AG04449 (cell line): ENCODE data around the gene CFAP57.

Experiments used
- CTCF ChIA-PET: fragments of 350-600 bp; formaldehyde crosslinking; extraction: SDS; loops from one replicate; lab custom pipeline; 2021; ENCODE audit warnings: antibody characterized with exemption; lab: Yijun Ruan, JAX
- POLR2A ChIA-PET: fragments of 400-600, 350-600 bp; formaldehyde crosslinking; extraction: SDS; loops from one replicate; lab custom pipeline; 2020; ENCODE audit warnings: antibody characterized with exemption, inconsistent platforms; lab: Yijun Ruan, JAX
- DNase-seq: peaks from one replicate; pipeline ENCODE4 v3.0.0-alpha.2; 2010; ENCODE audit warnings: low read depth, low spot score
- H3K4me3 ChIP-seq: 2 replicates; pipeline ENCODE4 v1.5.1; 2011; ENCODE audit warnings: low read depth, mild to moderate bottlenecking, control low read depth, low read length
- TF ChIP-seq, protein P1 (sequence below): IDR thresholded peaks from one replicate; pipeline ENCODE4 v1.5.1; 2011; ENCODE audit warnings: mild to moderate bottlenecking, moderate library complexity, low read length, control low read depth, inconsistent platforms; ENCODE audit not compliant: insufficient read depth; ENCODE audit errors: missing control alignments

The CFAP57 gene

DNA sequence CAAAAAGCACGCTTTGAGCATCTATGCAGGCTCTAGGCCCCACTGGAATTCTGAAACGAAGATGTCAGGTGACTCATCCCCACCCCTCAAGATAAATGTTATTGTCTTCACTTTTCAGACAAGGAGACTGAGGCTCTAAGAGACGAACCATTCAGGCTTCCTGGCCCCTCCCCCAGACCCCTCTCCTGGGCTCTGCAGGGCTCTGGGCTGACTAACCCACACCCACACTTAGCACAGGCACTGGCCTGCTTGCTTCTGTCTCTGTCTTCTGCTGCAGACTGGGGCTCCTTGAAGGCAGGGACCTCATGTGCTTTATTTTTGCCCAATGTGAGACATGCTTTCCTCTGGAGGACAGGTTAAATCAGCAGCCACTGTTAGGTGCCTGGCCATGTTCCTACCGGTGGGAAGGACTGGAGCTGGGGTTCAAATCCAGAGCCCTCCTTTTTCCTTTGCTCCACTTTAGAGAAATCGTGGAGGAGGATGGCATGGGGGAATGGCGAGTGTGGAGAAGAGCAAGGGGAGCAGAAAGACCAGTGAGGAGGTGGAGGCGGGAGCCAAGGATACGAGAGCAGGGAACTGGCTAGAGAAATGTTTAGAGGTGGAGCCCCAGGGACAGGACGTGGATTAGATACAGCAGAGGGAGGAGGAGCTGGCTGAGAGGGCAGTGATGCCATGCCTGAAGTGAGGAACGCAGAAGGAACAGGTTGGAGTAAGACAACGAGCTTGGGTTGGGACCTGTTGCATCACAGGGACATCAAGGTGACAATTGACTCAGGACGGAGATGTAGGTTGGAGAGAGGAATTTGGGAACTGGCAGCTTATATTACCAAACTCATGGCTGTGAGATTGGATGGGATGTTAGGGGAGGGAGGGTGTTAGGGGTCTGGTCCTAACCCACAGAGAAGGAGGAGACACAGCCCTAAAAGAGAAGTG lies 99.3 kb downstream of the CFAP57 start:
- ChIA-PET CTCF (no interaction called here), POLR2A (no interaction called here)
- no peak overlapping the region for H3K4me3 ChIP-seq
- TF ChIP-seq, protein P1, sequence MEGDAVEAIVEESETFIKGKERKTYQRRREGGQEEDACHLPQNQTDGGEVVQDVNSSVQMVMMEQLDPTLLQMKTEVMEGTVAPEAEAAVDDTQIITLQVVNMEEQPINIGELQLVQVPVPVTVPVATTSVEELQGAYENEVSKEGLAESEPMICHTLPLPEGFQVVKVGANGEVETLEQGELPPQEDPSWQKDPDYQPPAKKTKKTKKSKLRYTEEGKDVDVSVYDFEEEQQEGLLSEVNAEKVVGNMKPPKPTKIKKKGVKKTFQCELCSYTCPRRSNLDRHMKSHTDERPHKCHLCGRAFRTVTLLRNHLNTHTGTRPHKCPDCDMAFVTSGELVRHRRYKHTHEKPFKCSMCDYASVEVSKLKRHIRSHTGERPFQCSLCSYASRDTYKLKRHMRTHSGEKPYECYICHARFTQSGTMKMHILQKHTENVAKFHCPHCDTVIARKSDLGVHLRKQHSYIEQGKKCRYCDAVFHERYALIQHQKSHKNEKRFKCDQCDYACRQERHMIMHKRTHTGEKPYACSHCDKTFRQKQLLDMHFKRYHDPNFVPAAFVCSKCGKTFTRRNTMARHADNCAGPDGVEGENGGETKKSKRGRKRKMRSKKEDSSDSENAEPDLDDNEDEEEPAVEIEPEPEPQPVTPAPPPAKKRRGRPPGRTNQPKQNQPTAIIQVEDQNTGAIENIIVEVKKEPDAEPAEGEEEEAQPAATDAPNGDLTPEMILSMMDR = no peak
- DNase-seq = no peak

DNA sequence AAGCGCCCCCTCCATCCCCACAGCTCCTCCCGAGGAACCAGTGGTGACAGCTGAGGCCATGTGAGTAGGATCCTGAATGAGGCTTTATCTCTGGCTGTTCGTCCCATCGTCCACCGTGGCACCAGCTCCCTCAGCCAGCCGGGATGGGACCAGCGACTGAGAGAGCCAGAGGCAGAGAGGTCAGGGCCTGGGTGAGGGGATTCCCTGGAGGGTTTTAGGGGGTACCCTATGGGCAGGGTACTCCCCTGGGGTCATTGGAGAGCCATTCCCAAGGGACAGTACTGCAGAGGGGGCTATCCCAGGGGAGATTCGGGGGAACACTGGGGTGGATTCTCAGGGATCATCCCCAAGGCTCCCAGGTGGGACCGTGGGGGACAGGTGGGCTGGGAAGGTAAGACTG lies 100.0 kb downstream of the CFAP57 start:
- TF ChIP-seq, protein P1 = no peak
- ChIA-PET CTCF (no interaction called here), POLR2A (no interaction called here)
- DNase-seq = no peak
- H3K4me3 ChIP-seq = no peak overlapping the region

DNA sequence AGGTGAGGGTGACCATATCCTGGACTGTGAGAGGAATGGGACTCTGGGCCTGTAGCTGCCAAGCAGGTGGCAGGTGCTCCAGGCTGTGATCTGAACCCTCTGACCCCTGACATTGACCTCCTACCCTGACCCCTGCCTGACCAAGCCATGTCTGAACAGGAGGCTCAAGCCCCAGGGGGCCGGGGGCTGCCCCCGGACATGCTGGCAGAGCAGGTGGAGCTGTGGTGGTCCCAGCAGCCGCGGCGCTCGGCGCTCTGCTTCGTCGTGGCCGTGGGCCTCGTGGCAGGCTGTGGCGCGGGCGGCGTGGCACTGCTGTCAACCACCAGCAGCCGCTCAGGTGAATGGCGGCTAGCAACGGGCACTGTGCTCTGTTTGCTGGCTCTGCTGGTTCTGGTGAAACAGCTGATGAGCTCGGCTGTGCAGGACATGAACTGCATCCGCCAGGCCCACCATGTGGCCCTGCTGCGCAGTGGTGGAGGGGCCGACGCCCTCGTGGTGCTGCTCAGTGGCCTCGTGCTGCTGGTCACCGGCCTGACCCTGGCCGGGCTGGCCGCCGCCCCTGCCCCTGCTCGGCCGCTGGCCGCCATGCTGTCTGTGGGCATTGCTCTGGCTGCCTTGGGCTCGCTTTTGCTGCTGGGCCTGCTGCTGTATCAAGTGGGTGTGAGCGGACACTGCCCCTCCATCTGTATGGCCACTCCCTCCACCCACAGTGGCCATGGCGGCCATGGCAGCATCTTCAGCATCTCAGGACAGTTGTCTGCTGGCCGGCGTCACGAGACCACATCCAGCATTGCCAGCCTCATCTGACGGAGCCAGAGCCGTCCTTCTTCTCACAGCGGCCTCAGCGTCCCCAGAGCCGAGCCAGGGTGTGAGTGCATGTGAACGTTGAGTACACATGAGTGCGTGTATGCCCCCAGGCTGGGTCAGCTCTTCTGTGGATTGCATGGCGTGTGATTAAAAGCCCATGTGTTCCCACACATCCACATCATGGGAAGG lies 100.7 kb downstream of the CFAP57 start:
- DNase-seq = no peak
- ChIA-PET CTCF (no interaction called here), POLR2A (no interaction called here)
- TF ChIP-seq, protein P1 = no peak
- H3K4me3 ChIP-seq = no peak overlapping the region

DNA sequence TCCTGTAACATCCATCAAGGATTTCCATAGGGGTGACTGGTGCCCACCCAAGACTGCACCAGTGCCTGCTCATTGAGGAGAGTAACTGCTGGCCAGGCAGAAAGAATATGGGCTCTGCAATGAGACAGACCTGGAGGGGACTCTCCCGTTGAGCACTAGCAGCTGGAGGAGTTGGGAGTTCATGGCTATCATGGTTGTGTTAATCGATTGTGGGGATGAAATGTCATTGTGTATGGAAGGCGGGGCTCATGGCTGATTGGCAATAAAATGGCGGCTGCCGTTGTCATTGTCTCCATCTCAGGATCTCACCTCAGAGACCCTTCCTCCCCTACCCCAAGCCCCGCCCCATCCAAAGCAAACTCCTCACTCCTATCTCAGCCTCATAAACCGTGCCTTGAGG lies 101.6 kb downstream of the CFAP57 start:
- no peak for DNase-seq
- TF ChIP-seq, protein P1 = no peak
- ChIA-PET CTCF (no interaction called here), POLR2A (no interaction called here)
- H3K4me3 ChIP-seq = no peak overlapping the region

DNA sequence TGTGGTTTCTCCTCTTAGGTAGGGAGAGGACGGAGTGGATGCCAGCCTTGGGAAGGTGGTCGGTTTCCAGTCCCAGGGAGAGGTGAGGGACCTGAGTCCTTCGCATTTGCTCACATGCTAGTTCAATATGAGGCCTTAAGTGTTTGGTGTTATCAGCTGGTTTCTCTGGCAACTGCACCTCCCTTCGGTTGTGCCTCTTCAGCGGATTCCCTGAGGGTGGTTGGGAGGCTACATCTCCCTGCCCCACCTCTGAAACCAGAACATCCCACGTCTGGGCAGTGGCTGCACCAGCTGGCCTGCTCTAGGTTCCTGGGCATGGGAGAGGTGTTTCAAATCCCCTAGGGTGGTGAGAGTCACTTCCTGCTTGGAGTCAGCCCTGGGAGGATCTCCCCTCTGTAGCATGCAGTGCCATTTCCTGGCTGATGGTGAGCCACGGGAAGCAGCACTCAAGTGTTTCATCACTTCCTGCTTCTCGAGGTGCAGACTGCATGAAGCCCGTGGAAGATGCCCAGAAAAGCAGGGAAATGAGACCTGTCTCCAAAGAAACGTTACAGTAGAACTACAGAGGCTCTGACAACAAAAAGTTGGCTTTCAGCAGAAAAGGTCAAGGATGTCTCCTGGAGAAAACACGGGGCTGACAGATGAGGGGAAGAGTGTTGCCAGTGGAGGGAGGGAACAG lies 102.1 kb downstream of the CFAP57 start:
- POLR2A ChIA-PET = no interaction called here
- TF ChIP-seq, protein P1 = no peak
- no peak overlapping the region for H3K4me3 ChIP-seq

More for the DNA sequence above, 102.1 kb downstream of the CFAP57 start:
- DNase-seq = no peak
- CTCF ChIA-PET = no interaction called here
